Activated T-helper 2 cell treated with anti-CD3 and anti-CD28 coated beads, Interferon-gamma antibody, Interleukin-2, Interleukin-4, amounts not matched to agents 10 μg/mL and 5 μg/mL and 100 μg/mL, durations not matched to agents 14 hours and 24 hours and 36 hours (primary cell): ENCODE results near the gene TMEM203. TPM values are rescaled to one million over a fixed set of nuclear protein-coding genes. Genes with fewer than 3 reads are reported as not detected.

Experiments used
- DNase-seq: peaks from one replicate; pipeline ENCODE4 v3.0.0; 2021; ENCODE audit warnings: low spot score
- H3K27ac Mint-ChIP-seq: one replicate; pipeline ENCODE4 v1.8.0; 2021; ENCODE audit warnings: mixed read lengths
- H3K27me3 Mint-ChIP-seq: one replicate; pipeline ENCODE4 v1.8.0; 2021; ENCODE audit warnings: low read depth, mixed read lengths
- H3K36me3 Mint-ChIP-seq: one replicate; pipeline ENCODE4 v1.8.0; 2021; ENCODE audit warnings: low read depth, mixed read lengths
- H3K4me1 Mint-ChIP-seq: one replicate; pipeline ENCODE4 v1.8.0; 2021; ENCODE audit warnings: low read depth, mixed read lengths
- H3K4me3 Mint-ChIP-seq: one replicate; pipeline ENCODE4 v1.8.0; 2021; ENCODE audit warnings: low read depth, mild to moderate bottlenecking, moderate library complexity, mixed read lengths
- H3K9me3 Mint-ChIP-seq: one replicate; pipeline ENCODE4 v1.8.0; 2021; ENCODE audit warnings: mixed read lengths
- intact Hi-C: fragments of 100-400 bp; cut with micrococcal nuclease; formaldehyde crosslinking; loops from one replicate; pipeline ENCODE4 v1.15.1; 2023
- total RNA-seq: library from RNA; stranded (reverse); gene quantifications from 2 replicates; pipeline ENCODE4 v1.2.3, GENCODE V29; 2022

Gene TMEM203
- total RNA-seq, 1 donor from 2014 or later, result 34.9 TPM

DNA sequence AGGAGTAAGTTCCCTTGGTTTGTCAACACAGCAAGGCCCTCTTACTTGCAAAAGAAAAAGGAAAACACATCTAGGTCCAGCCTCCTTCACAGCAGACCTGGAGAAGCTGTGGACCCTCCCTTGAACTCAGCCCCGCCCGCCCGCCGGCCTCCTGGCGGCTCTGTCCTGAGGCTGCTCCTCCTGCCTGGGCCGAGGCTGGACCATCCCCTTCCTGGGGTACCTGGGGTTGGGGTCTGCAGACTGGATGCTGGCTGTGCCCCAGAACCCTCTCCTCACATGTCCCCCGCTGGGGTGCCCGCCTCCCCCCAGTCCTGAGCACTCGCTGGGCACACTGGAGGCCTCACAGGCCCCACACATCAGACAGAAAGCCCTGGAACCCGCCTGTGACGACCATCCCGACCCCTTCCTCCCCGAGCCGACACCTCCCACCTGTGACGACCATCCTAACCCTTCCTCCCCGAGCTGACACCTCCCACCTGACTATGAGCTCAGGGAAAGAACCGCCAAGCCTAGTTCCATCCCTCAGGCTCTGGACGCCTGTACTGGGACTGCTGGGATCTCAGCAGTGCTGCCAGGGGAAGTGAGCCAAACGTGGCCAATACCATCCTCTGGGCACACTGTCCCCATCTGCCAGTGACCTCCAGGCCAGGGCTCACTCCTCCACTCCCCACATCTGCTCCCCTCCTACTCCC is 26.4 kb downstream of the TMEM203 start:
- no peak overlapping the region for H3K27ac Mint-ChIP-seq
- intact Hi-C loops, result loop anchor here (10.0 kb wide), 2 partner anchors 54 to 334 kb away; partner anchors contain the start of genes AJM1 and PHPT1
- H3K36me3 Mint-ChIP-seq, result peaks cover 21% of the 10 kb centered on the region
- no peaks in the 10 kb centered on the region for H3K27me3 Mint-ChIP-seq
- no peak overlapping the region for H3K4me3 Mint-ChIP-seq
- no peaks in the 10 kb centered on the region for H3K4me1 Mint-ChIP-seq
- H3K9me3 Mint-ChIP-seq, result no peaks in the 10 kb centered on the region
- no peak for DNase-seq

DNA sequence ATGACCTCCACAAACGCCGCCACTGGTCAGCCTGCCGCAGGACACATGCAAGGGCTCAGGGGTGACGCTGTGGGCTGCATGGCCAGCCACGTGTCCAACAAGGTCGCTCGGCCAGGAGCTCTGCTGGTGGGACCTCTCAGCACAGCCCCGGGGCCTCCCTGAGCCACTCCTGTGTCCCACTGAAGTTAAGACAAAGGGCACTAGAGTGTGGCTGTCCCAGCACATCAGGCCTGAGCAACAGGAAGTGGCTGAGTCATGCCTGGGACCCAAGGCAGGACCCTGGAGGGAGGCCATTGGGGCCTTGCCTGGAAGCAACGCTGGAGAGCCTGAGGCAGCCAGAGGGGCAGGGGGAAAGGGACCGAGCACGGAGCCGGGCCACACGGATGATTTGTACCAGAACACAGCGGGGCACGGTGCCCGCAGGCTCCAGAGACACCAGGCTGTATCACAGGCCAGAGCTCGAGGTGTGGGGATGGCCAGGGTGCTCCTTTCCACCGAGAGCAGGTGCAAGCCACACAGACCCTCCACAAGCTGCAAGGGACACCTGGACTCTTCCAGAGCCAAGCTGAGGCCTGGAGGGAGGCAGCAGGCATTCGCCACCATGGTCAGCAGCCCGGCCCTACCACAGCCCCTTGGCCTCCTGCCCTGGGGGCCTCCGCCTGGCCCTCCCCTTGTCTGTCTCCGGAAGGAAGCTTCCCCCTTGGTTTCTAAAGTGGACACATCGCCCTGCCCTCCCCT is 27.1 kb downstream of the TMEM203 start:
- no peak for DNase-seq
- Mint-ChIP-seq H3K27me3 (no peaks in the 10 kb centered on the region), H3K4me3 (no peak overlapping the region), H3K27ac (no peak overlapping the region), H3K36me3 (peaks cover 15% of the 10 kb centered on the region), H3K9me3 (no peaks in the 10 kb centered on the region), H3K4me1 (no peaks in the 10 kb centered on the region)
- intact Hi-C loops, result loop anchor here (10.0 kb wide), 2 partner anchors 54 to 334 kb away; partner anchors contain the start of genes AJM1 and PHPT1

DNA sequence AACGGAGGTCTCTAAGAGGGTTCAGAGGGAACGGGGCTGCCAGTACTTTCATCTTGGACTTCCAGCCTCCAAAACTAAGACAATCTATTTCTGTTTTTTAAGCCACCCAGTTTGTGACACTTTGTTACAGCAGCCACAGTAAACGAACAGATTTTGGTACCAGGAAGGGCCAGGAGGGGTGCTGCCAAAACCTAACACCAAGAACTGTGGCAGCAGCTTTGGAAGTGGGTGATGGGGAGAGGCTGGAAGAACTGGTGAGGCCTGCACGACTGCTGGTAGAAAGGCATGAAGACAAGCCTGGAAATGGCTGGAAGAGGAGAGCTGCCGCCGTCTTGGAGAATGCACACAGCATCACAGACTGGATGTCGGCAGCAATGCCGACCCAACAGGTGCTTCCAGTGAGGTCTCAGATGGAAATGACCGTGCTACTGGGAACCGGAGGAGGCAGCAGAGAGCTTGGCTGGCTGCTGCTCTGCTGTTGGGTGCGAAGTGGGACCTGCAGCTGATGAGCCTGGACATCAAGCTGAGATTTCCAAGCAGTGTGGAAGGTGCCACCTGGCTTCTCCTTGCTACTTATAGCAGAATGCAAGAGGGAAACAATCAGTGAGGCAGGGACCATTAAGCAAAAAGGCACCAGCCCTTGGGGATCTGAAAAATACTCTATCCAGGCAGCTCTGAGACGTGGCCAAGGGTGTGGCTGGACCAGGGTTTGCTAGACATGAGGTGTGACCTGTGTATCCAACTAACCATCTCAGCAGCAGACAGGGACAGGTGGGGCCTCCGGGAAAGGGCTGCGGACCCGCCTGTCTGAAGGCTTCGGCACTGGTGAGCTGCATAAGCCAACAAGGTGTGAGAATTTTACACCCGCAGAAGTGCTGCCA is 28.9 kb downstream of the TMEM203 start:
- Mint-ChIP-seq H3K27me3 (peaks cover 5% of the 10 kb centered on the region), H3K27ac (no peak overlapping the region), H3K4me3 (no peak overlapping the region), H3K4me1 (no peaks in the 10 kb centered on the region), H3K36me3 (peaks cover 9% of the 10 kb centered on the region), H3K9me3 (no peaks in the 10 kb centered on the region)
- no peak for DNase-seq
- intact Hi-C loops, result loop anchor here (10.0 kb wide), 2 partner anchors 52 to 332 kb away; partner anchors contain the start of genes AJM1 and PHPT1

- no peak for DNase-seq
- intact Hi-C loops, result loop anchor here (10.0 kb wide), 2 partner anchors 51 to 331 kb away; partner anchors contain the start of genes AJM1 and PHPT1
- no peak overlapping the region for H3K4me3 Mint-ChIP-seq
- no peaks in the 10 kb centered on the region for H3K4me1 Mint-ChIP-seq
- peaks cover 8% of the 10 kb centered on the region for H3K36me3 Mint-ChIP-seq
- peaks cover 8% of the 10 kb centered on the region for H3K27me3 Mint-ChIP-seq
- H3K27ac Mint-ChIP-seq, result no peak overlapping the region
- H3K9me3 Mint-ChIP-seq, result no peaks in the 10 kb centered on the region
Observed at GRCh38 chr9:137175345-137175961, 30.0 kb downstream of the TMEM203 start.

DNA sequence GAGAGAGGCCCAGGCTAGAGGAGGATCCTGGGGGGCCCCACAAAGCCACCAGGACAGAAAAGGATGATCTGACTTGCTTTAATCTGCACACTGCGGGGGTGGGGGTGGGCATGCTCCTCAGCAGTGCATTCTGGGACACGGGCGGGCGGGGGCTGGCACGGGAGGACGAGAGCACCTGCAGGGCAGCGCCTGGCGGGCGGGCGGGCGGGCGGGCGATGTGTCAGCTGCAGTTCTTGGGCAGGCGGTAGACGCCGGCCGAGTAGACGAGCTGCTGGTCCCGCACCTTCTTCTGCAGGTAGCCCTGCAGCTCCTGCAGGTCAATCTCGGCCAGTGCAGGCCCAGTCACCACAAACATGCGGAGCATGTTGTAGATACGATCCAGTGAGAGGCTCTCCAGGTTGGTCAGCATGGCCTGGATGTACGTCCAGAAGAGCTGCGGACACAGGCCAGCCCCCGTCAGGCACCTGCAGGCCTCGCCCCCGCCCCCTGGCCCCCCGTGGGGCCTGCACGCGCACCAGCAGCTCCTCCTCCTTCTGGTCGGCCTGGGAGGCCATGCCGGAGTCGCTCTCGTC is 30.6 kb downstream of the TMEM203 start:
- H3K27ac Mint-ChIP-seq, result no peak overlapping the region
- peaks cover 8% of the 10 kb centered on the region for H3K36me3 Mint-ChIP-seq
- intact Hi-C loops, result loop anchor here (10.0 kb wide), 2 partner anchors 50 to 330 kb away; partner anchors contain the start of genes AJM1 and PHPT1
- no peaks in the 10 kb centered on the region for H3K4me1 Mint-ChIP-seq
- peaks cover 13% of the 10 kb centered on the region for H3K27me3 Mint-ChIP-seq
- H3K9me3 Mint-ChIP-seq, result no peaks in the 10 kb centered on the region
- no peak overlapping the region for H3K4me3 Mint-ChIP-seq
- no peak for DNase-seq

DNA sequence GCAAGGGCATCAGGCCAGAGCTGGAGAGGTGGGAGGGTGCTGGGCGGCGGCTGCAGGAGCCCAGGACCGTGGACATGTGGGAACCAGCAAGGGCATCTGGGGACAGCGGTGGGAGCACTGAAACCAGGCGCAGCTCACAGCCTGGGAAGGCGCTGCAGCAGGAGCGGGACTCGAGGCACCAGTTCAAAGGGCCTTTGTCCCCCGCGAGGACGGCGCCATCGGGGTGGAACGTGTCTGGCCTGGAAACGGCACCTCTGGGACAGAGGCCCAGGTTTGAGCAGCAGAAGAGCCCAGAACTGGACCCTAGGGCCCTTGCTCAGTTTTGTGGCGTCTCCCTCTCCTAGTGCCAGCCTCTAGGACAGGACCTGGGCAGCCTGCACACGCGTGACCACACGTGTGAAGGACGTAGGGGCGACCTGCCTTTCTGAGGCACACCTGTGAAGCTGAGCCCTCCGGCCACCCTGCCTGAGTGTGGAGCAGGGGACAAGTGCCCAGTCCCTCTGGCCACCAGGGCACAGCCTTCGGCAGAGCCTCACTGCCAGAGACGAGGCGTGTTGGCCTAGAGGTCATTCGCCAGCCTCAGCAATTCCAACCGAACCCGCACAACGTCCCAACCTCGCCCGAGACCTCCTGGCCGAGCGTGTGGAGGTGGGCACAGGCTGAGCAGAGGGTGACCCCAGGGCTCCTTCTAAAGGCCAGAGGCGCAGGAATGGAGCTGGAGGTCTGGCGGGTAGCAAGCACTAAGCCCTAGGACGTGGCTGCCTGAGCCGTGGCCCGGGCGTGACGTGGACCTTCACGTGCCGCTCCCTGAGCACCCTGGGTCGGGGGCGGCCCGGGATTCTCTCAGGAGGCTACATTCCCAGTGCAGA is 31.4 kb downstream of the TMEM203 start:
- H3K36me3 Mint-ChIP-seq, result peaks cover 8% of the 10 kb centered on the region
- intact Hi-C loops, result loop anchor here (10.0 kb wide), 2 partner anchors 49 to 329 kb away; partner anchors contain the start of genes AJM1 and PHPT1
- H3K4me1 Mint-ChIP-seq, result no peaks in the 10 kb centered on the region
- no peak for DNase-seq
- peaks cover 13% of the 10 kb centered on the region for H3K27me3 Mint-ChIP-seq
- no peak overlapping the region for H3K27ac Mint-ChIP-seq
- no peak overlapping the region for H3K4me3 Mint-ChIP-seq
- H3K9me3 Mint-ChIP-seq, result no peaks in the 10 kb centered on the region

DNA sequence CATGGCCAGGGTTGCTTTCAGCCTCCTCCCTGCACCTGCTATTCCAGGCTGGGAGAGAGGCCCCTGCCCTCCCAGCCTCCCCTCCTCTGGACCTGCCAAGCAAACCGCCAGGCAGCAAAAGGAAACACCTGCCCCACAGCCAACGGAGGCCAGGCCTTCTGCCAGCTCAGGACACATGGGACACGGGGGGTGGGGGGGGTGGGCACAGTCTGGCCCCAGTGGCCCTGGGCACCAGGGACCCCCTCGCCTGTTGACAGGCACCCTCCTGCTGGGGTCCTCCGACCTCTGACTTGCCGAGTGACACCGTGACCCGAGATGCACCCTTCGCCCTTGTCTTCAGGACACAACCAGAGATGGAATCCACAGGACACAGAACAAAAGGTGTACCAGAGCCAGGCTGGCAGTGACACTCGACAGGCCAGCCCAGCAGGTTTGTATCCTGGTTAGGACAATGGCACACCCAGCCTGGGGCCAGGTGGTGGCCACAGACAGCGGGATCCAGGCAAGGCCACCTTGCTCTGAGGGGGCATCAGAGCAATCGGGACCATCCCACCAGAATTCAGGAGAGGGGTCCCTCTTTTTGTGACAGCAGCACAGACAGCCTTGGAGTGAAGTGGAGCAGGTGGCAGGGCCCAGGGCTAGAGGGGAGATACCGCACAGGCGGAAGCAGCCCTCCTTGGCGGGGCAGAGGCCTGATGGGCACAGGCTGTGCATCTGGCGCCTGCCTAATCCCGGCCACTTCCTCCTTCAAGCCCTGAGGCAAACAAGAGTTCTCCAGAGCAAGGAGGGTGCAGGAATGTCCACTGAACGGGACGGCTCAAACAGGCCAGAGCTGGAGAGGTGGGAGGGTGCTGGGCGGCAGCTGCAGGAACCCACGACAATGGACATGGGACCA is 32.3 kb downstream of the TMEM203 start:
- Mint-ChIP-seq H3K27ac (no peak overlapping the region), H3K27me3 (peaks cover 17% of the 10 kb centered on the region), H3K4me3 (no peak overlapping the region), H3K36me3 (peaks cover 7% of the 10 kb centered on the region), H3K4me1 (no peaks in the 10 kb centered on the region), H3K9me3 (no peaks in the 10 kb centered on the region)
- DNase-seq, result no peak
- intact Hi-C loops, result loop anchor here (10.0 kb wide), 2 partner anchors 48 to 328 kb away; partner anchors contain the start of genes AJM1 and PHPT1

DNA sequence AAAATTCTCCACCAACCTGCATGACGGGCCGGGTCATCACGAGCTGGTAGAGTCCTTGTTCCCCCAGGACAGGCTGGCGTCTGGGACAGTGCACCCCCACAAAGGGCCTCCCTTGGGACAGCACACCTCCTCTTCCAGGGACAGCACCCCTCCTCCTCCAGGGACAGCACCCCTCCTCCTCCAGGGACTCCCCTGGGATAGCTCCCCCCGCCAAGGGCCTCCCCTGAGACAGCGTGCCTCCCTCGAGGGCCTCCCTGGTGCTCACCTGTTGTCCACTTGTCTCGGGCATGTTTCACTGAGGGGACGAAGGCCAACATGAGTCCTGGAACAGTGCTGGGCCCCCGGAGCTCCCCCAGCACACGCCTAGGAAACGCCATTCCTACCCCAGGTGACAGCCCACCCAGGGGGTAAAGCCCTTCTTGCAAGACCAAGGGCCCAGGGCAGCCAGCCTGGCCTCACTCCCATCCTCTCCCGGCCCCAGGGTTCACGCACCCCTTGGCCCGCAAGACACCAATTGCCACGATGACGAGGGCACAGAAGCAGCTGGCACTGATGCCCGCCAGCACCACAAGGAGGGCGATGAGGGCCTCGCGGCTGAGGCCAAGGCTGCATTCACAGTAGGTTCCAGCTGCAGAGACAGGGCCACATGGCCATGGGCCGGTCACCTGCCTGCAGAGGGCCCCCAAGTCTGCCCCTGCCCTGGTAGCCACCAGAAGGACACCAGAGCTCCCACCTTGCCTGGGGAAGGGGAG is 34.1 kb downstream of the TMEM203 start:
- Mint-ChIP-seq H3K4me1 (no peaks in the 10 kb centered on the region), H3K4me3 (no peak overlapping the region), H3K27me3 (peaks cover 24% of the 10 kb centered on the region), H3K27ac (no peak overlapping the region), H3K9me3 (no peaks in the 10 kb centered on the region), H3K36me3 (no peaks in the 10 kb centered on the region)
- DNase-seq, result no peak
- intact Hi-C loops, result loop anchor here (10.0 kb wide), 2 partner anchors 47 to 327 kb away; partner anchors contain the start of genes AJM1 and PHPT1

DNA sequence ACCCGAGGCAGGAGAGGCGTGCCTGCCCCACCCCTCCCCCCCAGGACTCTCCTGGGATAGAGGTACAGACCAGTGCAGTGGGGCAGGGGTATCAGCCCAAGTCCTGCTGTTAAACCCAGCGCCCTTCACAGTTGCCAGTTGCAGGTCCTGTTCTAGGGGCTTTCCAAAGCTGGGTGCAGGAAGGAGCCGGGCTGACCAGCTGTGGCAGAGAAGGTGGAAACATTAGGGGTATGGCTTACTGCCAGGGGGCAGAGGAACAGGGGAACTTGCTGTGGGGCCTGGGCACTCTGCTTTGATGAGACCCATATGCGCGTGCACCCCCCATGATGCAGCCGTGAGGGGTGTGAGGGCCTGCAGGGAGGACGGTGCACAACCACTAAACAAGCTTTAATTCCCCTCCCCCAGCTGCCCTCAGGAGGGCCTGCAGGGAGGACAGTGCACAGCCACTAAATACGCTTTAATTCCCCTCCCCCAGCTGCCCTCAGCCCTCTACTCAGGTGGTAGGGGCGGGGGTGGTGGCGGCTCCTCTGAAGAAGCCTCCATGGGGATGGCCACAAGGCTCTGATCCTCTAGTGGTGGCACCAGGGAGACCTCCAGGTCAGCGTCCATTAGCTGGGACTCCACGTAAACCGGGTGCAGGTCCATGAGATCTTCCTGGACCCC is 34.8 kb downstream of the TMEM203 start:
- Mint-ChIP-seq H3K27me3 (peaks cover 24% of the 10 kb centered on the region), H3K9me3 (no peaks in the 10 kb centered on the region), H3K27ac (no peak overlapping the region), H3K4me3 (no peak overlapping the region), H3K36me3 (no peaks in the 10 kb centered on the region), H3K4me1 (no peaks in the 10 kb centered on the region)
- no peak for DNase-seq
- intact Hi-C loops, result loop anchor here (10.0 kb wide), 2 partner anchors 46 to 326 kb away; partner anchors contain the start of genes AJM1 and PHPT1
